Measurements from ENCODE around the gene HIVEP3.

- TF ChIP-seq POLR2A (IDR thresholded peaks at IDR 0.05) = no peak
- no peak for TF ChIP-seq CTCF (IDR thresholded peaks at IDR 0.05)
Measured at GRCh38 chr1:41700986-41701535, 217.7 kb downstream of the HIVEP3 start.

Measured in esophagus squamous epithelium (tissue), 4 donors.